Keratinocyte (primary cell): Measurements from ENCODE around the gene SH2D4B.

Experiments
- CTCF ChIP-seq, 3 experiments: IDR thresholded peaks in 1 of 3; conservative IDR thresholded peaks in 1 of 3; optimal IDR thresholded peaks in 1 of 3; 2 replicates in 2 of 3; 3 replicates in 1 of 3; pipeline versions ENCODE3 to v1.5.1; 2011; ENCODE audit warnings: low read length in 3 of 3, mild to moderate bottlenecking in 3 of 3, moderate library complexity in 2 of 3, control low read depth in 1 of 3, inconsistent platforms in 1 of 3; ENCODE audit not compliant: insufficient read depth in 2 of 3; ENCODE audit errors: extremely low read depth in 1 of 3
- EZH2 ChIP-seq: IDR thresholded peaks from one replicate; pipeline ENCODE4 v1.6.1; 2012; ENCODE audit warnings: inconsistent platforms, mild to moderate bottlenecking, low read length, moderate library complexity

- TF ChIP-seq CTCF (optimal IDR thresholded peaks at IDR 0.05 in 1 of 3, IDR thresholded peaks at IDR 0.05 in 1 of 3, conservative IDR thresholded peaks at IDR 0.05 in 1 of 3; ENCODE audit: extremely low read depth in 1 of 3, insufficient read depth in 2 of 3, low read length in 3 of 3) (no peak), EZH2 (no peak)
These were observed 71.0 kb downstream of the SH2D4B start for GRCh38 chr10:80608706-80609105.
